ENCODE data around the gene SPG11.
"Not testable (repeated sequence)": the region's sequence is repeated elsewhere in the genome, so short reads cannot be mapped to it uniquely, and the experiment has no call there.

The SPG11 gene

GRCh38 chr15:44663410-44664308 is at the start of gene SPG11:
SPG11 (minus strand) TSS chr15:44663662; CDS start chr15:44663647, 15 bp downstream.
- DNase-seq (ENCODE audit: low read depth in 2 of 2): peak; percentile 90 to 96

GRCh38 chr15:44712346-44713005 is 49.0 kb upstream of the SPG11 start:
- peak in 1 of 2 donors; percentile 54 for DNase-seq (ENCODE audit: low read depth in 2 of 2)

- DNase-seq (ENCODE audit: low read depth in 2 of 2): peak; percentile 44 to 45
Measured at GRCh38 chr15:44711743-44712345, 48.4 kb upstream of the SPG11 start.

GRCh38 chr15:44711096-44711742 is 47.8 kb upstream of the SPG11 start, which contains the start of the genes B2M and PATL2:
B2M (plus strand) TSS chr15:44711517; CDS start chr15:44711547, 30 bp downstream.
PATL2 (minus strand) TSS chr15:44711323; CDS start chr15:44676490, 34,833 bp downstream.
- peak; percentile 91 to 92 for DNase-seq (ENCODE audit: low read depth in 2 of 2)

- no peak for DNase-seq (ENCODE audit: low read depth in 2 of 2)
Measured at GRCh38 chr15:44710236-44711095, 47.0 kb upstream of the SPG11 start.

DNA sequence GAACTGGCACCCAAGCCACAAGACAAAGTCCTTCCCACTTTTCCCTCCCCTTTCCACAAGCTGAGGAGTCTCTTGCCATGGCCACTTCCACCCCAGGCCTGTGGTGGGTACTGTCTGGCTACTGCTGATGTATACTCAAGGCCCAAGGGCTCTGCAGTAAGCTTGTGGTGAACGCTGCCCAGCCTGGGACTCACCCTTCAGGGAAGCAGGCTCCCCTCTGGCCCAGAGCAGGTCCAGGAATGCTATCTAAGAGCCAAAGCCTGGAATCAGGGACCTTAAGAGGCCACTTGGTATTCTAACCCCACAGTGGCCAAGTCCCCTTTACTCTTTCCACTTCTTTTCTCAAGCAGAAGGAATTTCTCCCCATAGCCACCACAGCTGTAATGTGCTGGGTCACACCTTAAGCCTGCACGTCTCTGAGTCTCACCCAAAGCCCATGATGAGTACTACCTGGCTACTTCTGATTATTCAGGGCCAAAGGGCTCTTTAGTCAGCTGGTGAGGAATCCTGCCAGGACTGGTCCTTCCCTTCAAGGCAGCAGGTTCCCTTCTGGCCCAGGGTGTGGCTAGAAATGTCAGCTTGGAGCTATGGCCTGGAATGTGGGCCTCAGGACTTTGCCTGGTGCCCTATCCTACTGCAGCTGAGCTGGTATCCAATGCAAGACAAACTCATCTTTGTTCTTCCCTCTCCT is 43.6 kb upstream of the SPG11 start:
- no peak for DNase-seq (ENCODE audit: low read depth in 2 of 2)

DNA sequence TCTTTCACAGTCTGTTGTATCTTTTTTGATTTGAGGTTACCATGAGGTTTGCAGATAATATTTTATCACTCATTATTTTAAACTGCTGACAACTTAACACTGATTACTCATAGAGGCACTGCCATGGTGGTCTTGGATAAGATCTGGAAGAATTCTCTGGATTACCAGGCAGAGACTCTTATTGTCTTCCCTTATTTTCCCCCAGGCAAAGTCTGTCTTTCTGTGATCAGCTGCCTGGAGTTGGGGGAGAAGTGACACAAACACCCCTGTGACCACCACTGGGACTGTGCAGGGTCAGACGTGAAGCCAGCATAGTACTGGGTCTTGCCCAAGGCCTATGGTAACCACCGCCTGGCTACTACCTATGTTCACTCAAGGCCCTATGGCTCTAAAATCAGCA is 42.9 kb upstream of the SPG11 start:
- DNase-seq (ENCODE audit: low read depth in 2 of 2): no peak

DNA sequence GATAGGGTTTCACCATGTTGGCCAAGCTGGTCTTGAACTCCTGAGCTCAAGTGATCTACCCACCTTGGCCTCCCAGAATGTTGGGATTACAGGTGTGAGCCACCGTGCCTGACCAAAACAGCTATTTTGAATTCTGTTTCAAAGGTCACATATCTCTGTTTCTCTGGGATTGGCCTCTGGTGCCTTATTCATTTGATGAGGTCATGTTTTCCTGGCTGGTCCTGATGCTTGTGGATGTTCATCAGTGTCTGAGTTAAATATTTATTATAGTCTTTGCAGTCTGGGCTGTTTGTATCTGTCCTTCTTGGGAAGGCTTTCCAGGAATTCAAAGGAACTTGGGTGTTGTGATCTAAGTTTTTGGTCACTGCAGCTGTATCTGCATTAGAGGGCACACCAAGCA is 42.5 kb upstream of the SPG11 start:
- DNase-seq (ENCODE audit: low read depth in 2 of 2): no peak

GRCh38 chr15:44700676-44701075 is 37.2 kb upstream of the SPG11 start:
- DNase-seq (ENCODE audit: low read depth in 2 of 2): not testable (repeated sequence)

DNA sequence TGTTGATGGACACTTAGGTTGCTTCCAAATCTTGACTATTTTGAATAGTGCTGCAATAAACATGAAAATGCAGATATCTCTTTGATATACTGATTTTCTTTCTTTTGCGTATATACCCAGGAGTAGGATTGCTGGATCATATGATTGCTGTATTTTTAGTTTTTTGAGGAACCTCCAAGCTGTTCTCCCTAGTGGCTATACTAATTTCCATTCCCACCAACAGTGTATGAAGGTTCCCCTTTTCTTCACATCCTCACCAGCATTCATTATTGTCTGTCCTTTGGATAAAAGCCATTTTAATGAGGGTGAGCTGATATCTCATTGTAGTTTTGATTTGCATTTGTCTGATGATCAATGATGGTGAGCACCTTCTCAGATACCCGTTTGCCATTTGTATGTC is 35.2 kb upstream of the SPG11 start:
- DNase-seq (ENCODE audit: low read depth in 2 of 2): no peak

GRCh38 chr15:44697014-44697413 is 33.6 kb upstream of the SPG11 start:
- no peak for DNase-seq (ENCODE audit: low read depth in 2 of 2)

DNA sequence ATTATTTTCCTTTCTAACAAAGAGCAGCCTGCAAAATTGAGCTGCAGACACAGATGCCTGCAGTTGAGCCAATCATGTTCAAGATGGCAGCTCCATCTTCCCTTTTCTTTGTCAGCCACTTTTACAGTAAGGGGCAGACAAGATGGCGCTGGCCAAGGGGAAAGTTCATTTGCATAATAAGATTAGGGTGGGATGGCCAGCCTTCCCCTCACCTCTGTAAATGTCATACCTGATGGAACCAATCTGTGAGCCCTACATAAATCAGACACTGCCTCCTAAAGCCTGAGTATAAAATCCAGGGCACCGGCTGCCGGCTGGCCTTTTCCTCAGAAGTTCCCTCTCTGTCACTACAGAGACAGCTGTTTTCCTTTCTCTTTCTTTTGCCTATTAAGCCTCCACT is 31.8 kb upstream of the SPG11 start:
- no peak for DNase-seq (ENCODE audit: low read depth in 2 of 2)

DNA sequence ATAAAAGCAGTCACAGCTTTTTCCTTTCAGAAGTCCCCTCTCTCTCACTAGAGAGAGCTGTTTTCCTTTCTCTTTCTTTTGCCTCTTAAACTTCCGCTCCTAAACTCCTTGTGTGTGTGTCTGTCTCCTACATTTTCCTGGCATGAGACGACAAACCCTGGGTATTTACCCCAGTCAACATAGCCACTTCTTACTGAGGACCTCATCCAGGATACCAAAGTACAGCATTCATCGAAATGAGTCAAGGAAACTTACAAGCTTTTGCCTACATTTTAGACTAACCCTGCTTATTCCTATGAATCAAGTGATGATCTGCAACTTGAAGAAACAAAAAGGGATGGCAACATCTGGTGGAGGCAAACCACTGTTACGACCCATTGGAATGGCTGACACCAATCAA is 31.0 kb upstream of the SPG11 start:
- DNase-seq (ENCODE audit: low read depth in 2 of 2): no peak

DNA sequence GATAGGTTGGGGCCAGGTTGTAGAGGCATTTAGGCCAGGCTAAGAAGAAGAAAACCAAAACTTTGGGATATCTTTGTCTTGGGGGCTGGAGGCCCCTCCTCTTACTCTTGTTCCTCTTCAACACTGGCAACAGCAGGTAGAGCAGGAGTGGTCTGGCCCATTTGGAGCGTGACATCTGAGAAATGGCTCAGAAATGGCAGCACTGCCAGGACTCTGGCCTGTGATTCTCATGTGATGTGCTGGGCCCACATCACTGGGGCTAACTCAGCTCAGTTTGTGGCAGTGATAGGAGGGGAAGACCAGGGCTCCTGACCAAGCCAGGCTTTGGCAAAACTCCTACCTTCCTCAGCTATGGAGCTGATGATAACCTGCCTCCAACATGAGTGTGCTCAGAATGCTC is 29.2 kb upstream of the SPG11 start:
- no peak for DNase-seq (ENCODE audit: low read depth in 2 of 2)

- not testable (repeated sequence) for DNase-seq (ENCODE audit: low read depth in 2 of 2)
Measured at GRCh38 chr15:44690245-44690644, 26.8 kb upstream of the SPG11 start.

DNA sequence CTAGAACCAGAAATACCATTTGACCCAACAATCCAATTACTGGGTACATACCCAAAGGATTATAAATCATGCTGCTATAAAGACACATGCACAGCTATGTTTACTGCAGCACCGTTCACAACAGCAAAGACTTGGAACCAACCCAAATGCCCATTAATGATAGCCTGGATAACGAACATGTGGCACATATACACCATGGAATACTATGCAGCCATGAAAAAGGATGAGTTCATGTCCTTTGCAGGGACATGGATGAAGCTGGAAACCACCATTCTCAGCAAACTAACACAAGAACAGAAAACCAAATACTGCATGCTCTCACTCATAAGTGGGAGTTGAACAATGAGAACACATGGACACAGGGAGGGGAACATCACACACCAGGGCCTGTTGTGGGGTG is 25.9 kb upstream of the SPG11 start:
- not testable (repeated sequence) for DNase-seq (ENCODE audit: low read depth in 2 of 2)

DNA sequence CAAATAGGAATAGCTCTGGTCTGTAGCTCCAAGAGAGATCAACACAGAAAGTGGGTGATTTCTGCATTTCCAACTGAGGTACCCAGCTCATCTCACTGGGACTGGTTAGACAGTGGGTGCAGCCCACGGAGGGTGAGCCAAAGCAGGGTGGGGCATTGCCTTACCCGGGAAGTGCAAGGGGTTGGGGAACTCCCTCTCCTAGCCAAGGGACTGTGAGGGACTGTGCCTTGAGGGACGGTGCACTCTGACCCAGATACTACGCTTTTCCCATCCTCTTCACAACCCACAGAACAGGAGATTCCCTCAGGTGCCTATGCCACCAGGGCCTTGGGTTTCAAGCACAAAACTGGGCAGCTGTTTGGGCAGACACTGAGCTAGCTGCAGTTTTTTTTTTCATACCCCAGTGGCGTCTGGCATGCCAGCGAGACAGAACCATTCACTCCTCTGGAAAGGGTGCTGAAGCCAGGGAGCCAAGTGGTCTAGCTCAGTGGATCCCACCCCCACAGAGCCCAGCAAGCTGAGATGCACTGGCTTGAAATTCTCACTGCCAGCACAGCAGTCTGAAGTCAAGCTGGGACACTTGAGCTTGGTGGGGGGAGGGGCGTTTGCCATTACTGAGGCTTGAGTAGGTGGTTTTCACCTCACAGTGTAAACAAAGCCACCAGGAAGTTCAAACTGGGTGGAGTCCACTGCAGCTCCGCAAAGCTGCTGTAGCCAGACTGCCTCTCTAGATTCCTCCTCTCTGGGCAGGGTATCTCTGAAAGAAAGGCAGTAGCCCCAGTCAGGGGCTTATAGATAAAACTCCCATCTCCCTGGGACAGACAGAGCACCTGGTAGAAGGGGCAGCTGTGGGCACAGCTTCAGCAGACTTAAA is 19.6 kb upstream of the SPG11 start:
- DNase-seq (ENCODE audit: low read depth in 2 of 2): peak; percentile 46 to 58

DNA sequence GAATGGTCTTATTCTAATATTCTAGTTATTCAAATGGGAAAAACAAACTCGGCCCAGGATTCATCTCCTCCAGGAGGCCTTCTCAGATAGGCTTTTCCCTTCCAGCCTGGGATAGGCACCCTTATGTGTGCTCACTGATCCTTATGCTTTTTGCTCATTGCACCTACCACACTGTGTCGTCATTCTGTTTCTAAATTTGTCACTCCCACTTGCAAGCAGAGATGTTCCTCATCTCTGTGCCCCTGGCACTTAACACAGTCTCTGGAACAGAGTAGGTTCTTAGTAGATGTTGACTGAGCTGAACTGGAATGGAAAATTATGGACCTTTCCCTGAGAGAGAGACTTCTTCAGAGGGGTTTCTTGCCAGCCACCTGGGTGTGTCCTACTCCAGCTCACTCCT is 18.7 kb upstream of the SPG11 start:
- DNase-seq (ENCODE audit: low read depth in 2 of 2): no peak

DNA sequence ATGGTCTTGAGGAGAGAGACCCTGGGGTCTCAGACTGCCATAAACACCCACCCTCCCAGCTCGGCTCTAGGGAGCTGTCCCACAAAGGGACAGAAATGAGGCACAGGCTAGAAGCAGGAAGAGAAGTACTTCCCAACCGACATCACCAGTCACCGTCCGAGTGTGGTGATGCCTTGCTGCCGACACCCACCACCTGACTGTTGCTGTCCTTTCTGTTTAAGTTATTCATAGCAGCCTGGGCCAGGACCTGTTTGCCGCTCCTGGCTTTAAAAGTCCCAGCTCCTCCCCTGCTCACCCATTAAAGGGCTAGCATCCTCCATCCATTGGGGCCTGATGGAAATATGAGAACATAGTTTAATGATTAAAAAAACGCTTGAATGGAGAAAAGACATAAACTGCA is 13.2 kb upstream of the SPG11 start:
- DNase-seq (ENCODE audit: low read depth in 2 of 2): peak in 1 of 2 donors; percentile 24
